BLaER1 (cell line): Measurements from ENCODE around the gene UNC5CL.

Experiments
- H3K27ac ChIP-seq: shearing (Covaris generic); formaldehyde crosslinking; 2 replicates; pipeline ENCODE4 v1.8.1; 2022
- H3K27me3 ChIP-seq: shearing (Covaris generic); formaldehyde crosslinking; 2 replicates; pipeline ENCODE4 v1.8.1; 2022
- H3K36me3 ChIP-seq: shearing (Covaris generic); formaldehyde crosslinking; 2 replicates; pipeline ENCODE4 v1.8.1; 2022
- H3K4me1 ChIP-seq: shearing (Covaris generic); formaldehyde crosslinking; 2 replicates; pipeline ENCODE4 v1.8.1; 2022
- H3K4me2 ChIP-seq: shearing (Covaris generic); formaldehyde crosslinking; 2 replicates; pipeline ENCODE4 v1.8.1; 2022
- H3K4me3 ChIP-seq: shearing (Covaris generic); formaldehyde crosslinking; 2 replicates; pipeline ENCODE4 v1.8.1; 2022
- H3K9ac ChIP-seq: shearing (Covaris generic); formaldehyde crosslinking; 2 replicates; pipeline ENCODE4 v1.8.1; 2022
- H3K9me3 ChIP-seq: shearing (Covaris generic); formaldehyde crosslinking; 2 replicates; pipeline ENCODE4 v1.8.1; 2022
- H4K20me1 ChIP-seq: shearing (Covaris generic); formaldehyde crosslinking; 2 replicates; pipeline ENCODE4 v1.8.1; 2022
- Cebpa-rat ChIP-seq: shearing (Covaris generic); IDR thresholded peaks from 2 replicates; pipeline ENCODE4 v1.8.1; 2022

The UNC5CL gene

GRCh38 chr6:40978687-40979289 is 60.2 kb downstream of the UNC5CL start:
- no peaks in the 10 kb centered on the region for H3K27me3 ChIP-seq
- H3K4me2 ChIP-seq: no peak overlapping the region
- no peaks in the 10 kb centered on the region for H3K4me1 ChIP-seq
- H3K36me3 ChIP-seq: no peaks in the 10 kb centered on the region
- H3K4me3 ChIP-seq: no peak overlapping the region
- no peaks in the 10 kb centered on the region for H3K9me3 ChIP-seq
- H4K20me1 ChIP-seq: no peaks in the 10 kb centered on the region
- H3K27ac ChIP-seq: no peak overlapping the region
- H3K9ac ChIP-seq: no peak overlapping the region
- no peak for TF ChIP-seq Cebpa-rat

- TF ChIP-seq Cebpa-rat: no peak
- no peaks in the 10 kb centered on the region for H3K36me3 ChIP-seq
- no peaks in the 10 kb centered on the region for H4K20me1 ChIP-seq
- no peak overlapping the region for H3K27ac ChIP-seq
- H3K4me3 ChIP-seq: no peak overlapping the region
- no peak overlapping the region for H3K4me2 ChIP-seq
- H3K4me1 ChIP-seq: no peaks in the 10 kb centered on the region
- no peaks in the 10 kb centered on the region for H3K27me3 ChIP-seq
- H3K9me3 ChIP-seq: no peaks in the 10 kb centered on the region
- no peak overlapping the region for H3K9ac ChIP-seq
Observed at GRCh38 chr6:40977695-40978094, 61.3 kb downstream of the UNC5CL start.

GRCh38 chr6:40977085-40977484 is 61.9 kb downstream of the UNC5CL start:
- no peak overlapping the region for H3K9ac ChIP-seq
- TF ChIP-seq Cebpa-rat: no peak
- no peak overlapping the region for H3K4me2 ChIP-seq
- H4K20me1 ChIP-seq: no peaks in the 10 kb centered on the region
- H3K27ac ChIP-seq: no peak overlapping the region
- no peak overlapping the region for H3K4me3 ChIP-seq
- H3K36me3 ChIP-seq: no peaks in the 10 kb centered on the region
- no peaks in the 10 kb centered on the region for H3K4me1 ChIP-seq
- H3K27me3 ChIP-seq: no peaks in the 10 kb centered on the region
- H3K9me3 ChIP-seq: 0 out of 2 replicates have a peak, but pooled peaks cover 3% of the 10 kb centered on the region
